Fibroblast of peridontal ligament (primary cell): ENCODE measurements around the gene PXYLP1.
"Not testable (repeated sequence)": the region's sequence is repeated elsewhere in the genome, so short reads cannot be mapped to it uniquely, and the experiment has no call there.

Source experiments
- DNase-seq: peaks from one replicate; pipeline ENCODE4 v3.0.0-alpha.2; 2010; ENCODE audit errors: extremely low read depth

PXYLP1 gene

GRCh38 chr3:141294301-141294700, 62.7 kb downstream of the PXYLP1 start:
- peak; percentile 42 for DNase-seq

- peak; percentile 72 for DNase-seq
Measured at GRCh38 chr3:141294848-141295247, 63.2 kb downstream of the PXYLP1 start.

- DNase-seq: not testable (repeated sequence)
Measured at GRCh38 chr3:141300426-141300825, 68.8 kb downstream of the PXYLP1 start.

- DNase-seq: peak; percentile 94
Measured at GRCh38 chr3:141302364-141303141, 70.9 kb downstream of the PXYLP1 start.

GRCh38 chr3:141303481-141304223, 72.0 kb downstream of the PXYLP1 start:
- DNase-seq: peak; percentile 92

GRCh38 chr3:141305436-141305835, 73.8 kb downstream of the PXYLP1 start:
- DNase-seq: peak; percentile 75

- DNase-seq: no peak
Measured at GRCh38 chr3:141306276-141306675, 74.7 kb downstream of the PXYLP1 start.

GRCh38 chr3:141306922-141307321, 75.3 kb downstream of the PXYLP1 start:
- no peak for DNase-seq

- no peak for DNase-seq
Measured at GRCh38 chr3:141307351-141308059, 75.9 kb downstream of the PXYLP1 start.

GRCh38 chr3:141308588-141309218, 77.1 kb downstream of the PXYLP1 start:
- DNase-seq: peak; percentile 34

- no peak for DNase-seq
Measured at GRCh38 chr3:141311170-141311495, 79.5 kb downstream of the PXYLP1 start.

- DNase-seq: peak; percentile 97
Measured at GRCh38 chr3:141311496-141312353, 80.1 kb downstream of the PXYLP1 start.

- no peak for DNase-seq
Measured at GRCh38 chr3:141312354-141313092, 80.9 kb downstream of the PXYLP1 start.

- DNase-seq: no peak
Measured at GRCh38 chr3:141313093-141313683, 81.6 kb downstream of the PXYLP1 start.

- DNase-seq: not testable (repeated sequence)
Measured at GRCh38 chr3:141314415-141314814, 82.8 kb downstream of the PXYLP1 start.

- no peak for DNase-seq
Measured at GRCh38 chr3:141316851-141317250, 85.2 kb downstream of the PXYLP1 start.

GRCh38 chr3:141320399-141321108, 88.9 kb downstream of the PXYLP1 start:
- DNase-seq: no peak

GRCh38 chr3:141321109-141321497, 89.5 kb downstream of the PXYLP1 start:
- DNase-seq: no peak

- DNase-seq: no peak
Measured at GRCh38 chr3:141323936-141324704, 92.5 kb downstream of the PXYLP1 start.
